Neural progenitor cell (in vitro differentiated cells): Measurements from ENCODE around the gene CSNK1G1.

Source experiments
- EZH2phosphoT487 ChIP-seq: fragments of 200-600 bp; sonication (generic); IDR thresholded peaks from 2 replicates; pipeline ENCODE4 v1.6.1; 2017; ENCODE audit warnings: antibody characterized with exemption
- TF ChIP-seq, protein P1 (sequence below): fragments of 200-600 bp; sonication (generic); IDR thresholded peaks from 2 replicates; pipeline ENCODE4 v1.5.1; 2017; ENCODE audit warnings: antibody characterized with exemption, mild to moderate bottlenecking

DNA sequence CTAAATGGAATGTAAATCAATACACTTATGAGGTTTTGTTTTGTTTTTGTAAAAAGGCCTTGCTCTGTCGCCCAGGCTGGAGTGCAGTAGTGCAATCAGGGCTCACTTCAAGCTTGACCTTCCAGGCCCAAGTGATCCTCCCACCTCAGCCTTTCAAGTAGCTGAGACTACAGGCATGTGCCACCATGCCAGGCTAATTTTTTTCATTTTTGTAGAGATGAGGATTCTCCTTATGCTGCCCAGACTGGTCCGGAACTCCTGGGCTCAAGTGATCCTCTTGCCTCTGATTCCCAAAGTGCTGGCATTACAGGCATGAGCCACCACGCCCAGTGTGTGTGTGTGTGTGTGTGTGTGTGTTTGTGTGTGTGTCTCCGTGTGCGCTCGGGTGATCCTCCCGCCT, 30.3 kb upstream of the CSNK1G1 start:
- TF ChIP-seq, protein P1, sequence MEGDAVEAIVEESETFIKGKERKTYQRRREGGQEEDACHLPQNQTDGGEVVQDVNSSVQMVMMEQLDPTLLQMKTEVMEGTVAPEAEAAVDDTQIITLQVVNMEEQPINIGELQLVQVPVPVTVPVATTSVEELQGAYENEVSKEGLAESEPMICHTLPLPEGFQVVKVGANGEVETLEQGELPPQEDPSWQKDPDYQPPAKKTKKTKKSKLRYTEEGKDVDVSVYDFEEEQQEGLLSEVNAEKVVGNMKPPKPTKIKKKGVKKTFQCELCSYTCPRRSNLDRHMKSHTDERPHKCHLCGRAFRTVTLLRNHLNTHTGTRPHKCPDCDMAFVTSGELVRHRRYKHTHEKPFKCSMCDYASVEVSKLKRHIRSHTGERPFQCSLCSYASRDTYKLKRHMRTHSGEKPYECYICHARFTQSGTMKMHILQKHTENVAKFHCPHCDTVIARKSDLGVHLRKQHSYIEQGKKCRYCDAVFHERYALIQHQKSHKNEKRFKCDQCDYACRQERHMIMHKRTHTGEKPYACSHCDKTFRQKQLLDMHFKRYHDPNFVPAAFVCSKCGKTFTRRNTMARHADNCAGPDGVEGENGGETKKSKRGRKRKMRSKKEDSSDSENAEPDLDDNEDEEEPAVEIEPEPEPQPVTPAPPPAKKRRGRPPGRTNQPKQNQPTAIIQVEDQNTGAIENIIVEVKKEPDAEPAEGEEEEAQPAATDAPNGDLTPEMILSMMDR = no peak
- TF ChIP-seq EZH2phosphoT487 = no peak
